Activated naive CD8-positive, alpha-beta T cell treated with anti-CD3 and anti-CD28 coated beads, Interleukin-2, amount 10 ng/mL, durations not matched to agents 7 days and 5 days (primary cell): ENCODE results near the gene EVI5. TPM values are rescaled to one million over a fixed set of nuclear protein-coding genes. Genes with fewer than 3 reads are reported as not detected.

ENCODE experiments used
- ATAC-seq: fragments of 150-1000 bp; cut with Tn5 transposase; one replicate; pipeline ENCODE4 v1.10.0; 2021; ENCODE audit warnings: low read depth, moderate library complexity
- POLR2A ChIA-PET: fragments of 350-600 bp; sonication (Branson Sonifier 250); formaldehyde crosslinking; loops from one replicate; lab custom pipeline; 2021; ENCODE audit warnings: antibody characterized with exemption; lab: Charles Lee
- DNase-seq: peaks from one replicate; pipeline ENCODE4 v3.0.0; 2021
- H3K27ac Mint-ChIP-seq: one replicate; pipeline ENCODE4 v1.8.0; 2022; ENCODE audit warnings: mild to moderate bottlenecking, mixed read lengths
- H3K27me3 Mint-ChIP-seq: one replicate; pipeline ENCODE4 v1.8.0; 2022; ENCODE audit warnings: mild to moderate bottlenecking, moderate library complexity, mixed read lengths
- H3K36me3 Mint-ChIP-seq: one replicate; pipeline ENCODE4 v1.8.0; 2021; ENCODE audit warnings: mild to moderate bottlenecking, mixed read lengths
- H3K4me1 Mint-ChIP-seq: one replicate; pipeline ENCODE4 v1.8.0; 2021; ENCODE audit warnings: mixed read lengths
- H3K4me3 Mint-ChIP-seq: one replicate; pipeline ENCODE4 v1.8.0; 2022; ENCODE audit warnings: mild to moderate bottlenecking, moderate library complexity, mixed read lengths
- H3K9me3 Mint-ChIP-seq: one replicate; pipeline ENCODE4 v1.8.0; 2021; ENCODE audit warnings: mixed read lengths
- total RNA-seq, 2 experiments: library from RNA; stranded (reverse); gene quantifications; one replicate each; pipeline ENCODE4 v1.2.3, GENCODE V29; 2021

EVI5 gene
- total RNA-seq, 2 experiments from 2014 or later: 0.23 to 1.2 TPM

DNA sequence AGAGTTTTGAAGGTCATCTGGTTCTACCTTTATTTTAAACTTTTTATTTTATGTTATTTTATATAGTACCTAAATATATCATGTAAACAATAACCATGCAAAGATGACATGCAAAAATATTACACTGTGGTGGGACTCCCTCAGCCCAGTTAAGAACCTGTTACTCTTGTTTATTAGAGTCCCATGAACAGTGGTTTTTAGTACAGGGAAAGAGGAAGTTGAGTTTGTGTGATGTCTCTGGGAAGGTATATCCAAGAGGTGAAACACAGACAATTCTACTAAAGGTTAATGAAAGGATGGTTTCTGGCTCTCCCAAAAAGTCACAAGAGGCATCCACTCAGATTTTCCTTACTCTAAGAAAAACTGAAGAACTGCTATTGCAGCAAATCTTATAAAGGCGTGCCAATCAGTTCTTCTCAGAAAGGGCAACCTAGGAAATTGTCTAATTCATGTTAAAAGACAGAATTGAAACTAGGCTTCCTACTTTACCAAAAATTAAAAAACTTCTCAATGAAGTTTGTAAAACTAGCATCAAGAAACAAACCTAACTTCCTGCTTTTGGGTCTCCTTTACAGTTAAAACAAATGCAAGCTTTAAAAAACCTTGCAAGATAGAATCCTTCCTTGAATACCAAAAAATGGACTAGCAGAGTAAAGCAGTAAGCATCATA lies 318.1 kb downstream of the EVI5 start:
- POLR2A ChIA-PET: interaction anchor here (0.8 to 3.3 kb wide), 4 partner anchors 16 to 149 kb away, joined by 3 to 20 read pairs (median 5); partner anchors contain the start of gene GFI1
- no peak for DNase-seq
- Mint-ChIP-seq H3K4me3 (no peak overlapping the region), H3K9me3 (no peaks in the 10 kb centered on the region), H3K27me3 (no peaks in the 10 kb centered on the region), H3K36me3 (peaks cover 29% of the 10 kb centered on the region), H3K4me1 (peaks cover 47% of the 10 kb centered on the region), H3K27ac (peak overlapping the region; percentile 72)
- ATAC-seq: no peak

DNA sequence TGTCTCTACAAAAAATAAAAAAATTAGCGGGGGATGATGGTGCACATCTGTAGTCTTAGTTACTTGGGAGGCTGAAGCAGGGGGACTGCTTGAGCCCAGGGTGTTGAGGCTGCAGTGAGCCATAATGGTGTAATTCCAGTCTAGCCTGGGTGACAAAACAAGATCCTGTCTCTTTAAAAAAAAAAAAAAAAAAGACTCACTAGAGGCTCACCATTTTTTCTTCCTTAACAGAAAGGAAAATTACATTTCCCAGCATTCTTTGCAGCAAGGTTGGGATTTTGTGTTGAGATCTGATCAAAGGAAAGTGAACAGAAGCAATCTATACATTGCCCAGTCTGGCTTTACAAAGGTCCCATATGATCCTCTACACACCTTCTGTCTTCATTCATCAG lies 319.7 kb downstream of the EVI5 start:
- DNase-seq (no peak), ATAC-seq (peak; percentile 14)
- H3K9me3 Mint-ChIP-seq: no peaks in the 10 kb centered on the region
- H3K36me3 Mint-ChIP-seq: peaks cover 24% of the 10 kb centered on the region
- H3K4me3 Mint-ChIP-seq: no peak overlapping the region
- H3K27ac Mint-ChIP-seq: peak overlapping the region; percentile 78
- POLR2A ChIA-PET: interaction anchor here (0.7 to 3.3 kb wide), 8 partner anchors 9 to 345 kb away, joined by 3 to 20 read pairs (median 4); no protein-coding TSS in a partner anchor
- peaks cover 55% of the 10 kb centered on the region for H3K4me1 Mint-ChIP-seq
- no peaks in the 10 kb centered on the region for H3K27me3 Mint-ChIP-seq

DNA sequence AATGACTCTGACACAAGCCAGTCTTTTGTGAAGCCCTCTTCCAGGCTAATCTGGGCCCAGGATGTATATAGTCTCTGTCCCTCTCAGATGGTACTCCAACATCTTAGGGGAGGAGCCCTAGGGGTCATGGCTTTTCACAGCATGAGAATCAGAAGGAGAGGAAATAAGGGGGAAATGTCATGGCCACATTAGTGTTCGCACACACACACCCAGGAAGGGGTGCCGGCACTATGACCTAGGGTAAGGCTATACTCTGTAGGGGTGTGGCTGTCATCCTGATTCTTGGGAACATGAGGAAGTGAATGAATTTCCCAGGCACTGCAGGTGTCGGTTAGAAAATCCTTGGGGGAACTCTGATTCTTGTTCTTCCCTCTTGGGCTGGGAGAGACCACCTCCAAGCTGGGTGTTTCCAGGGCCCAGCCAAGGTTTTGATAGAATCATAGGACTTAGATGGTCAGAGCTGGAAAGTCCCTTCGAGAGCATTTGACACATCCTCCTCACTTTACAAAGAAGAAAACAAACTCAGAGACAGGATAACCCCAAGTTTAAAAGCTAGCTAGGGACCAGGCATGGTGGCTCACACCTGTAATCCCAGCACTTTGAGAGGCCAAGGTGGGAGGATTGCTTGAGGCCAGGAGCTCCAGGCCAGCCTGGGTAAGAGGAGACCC lies 320.2 kb downstream of the EVI5 start:
- H3K36me3 Mint-ChIP-seq: peaks cover 21% of the 10 kb centered on the region
- POLR2A ChIA-PET: interaction anchor here (0.7 to 3.3 kb wide), 7 partner anchors 9 to 345 kb away, joined by 3 to 20 read pairs (median 5); no protein-coding TSS in a partner anchor

DNA sequence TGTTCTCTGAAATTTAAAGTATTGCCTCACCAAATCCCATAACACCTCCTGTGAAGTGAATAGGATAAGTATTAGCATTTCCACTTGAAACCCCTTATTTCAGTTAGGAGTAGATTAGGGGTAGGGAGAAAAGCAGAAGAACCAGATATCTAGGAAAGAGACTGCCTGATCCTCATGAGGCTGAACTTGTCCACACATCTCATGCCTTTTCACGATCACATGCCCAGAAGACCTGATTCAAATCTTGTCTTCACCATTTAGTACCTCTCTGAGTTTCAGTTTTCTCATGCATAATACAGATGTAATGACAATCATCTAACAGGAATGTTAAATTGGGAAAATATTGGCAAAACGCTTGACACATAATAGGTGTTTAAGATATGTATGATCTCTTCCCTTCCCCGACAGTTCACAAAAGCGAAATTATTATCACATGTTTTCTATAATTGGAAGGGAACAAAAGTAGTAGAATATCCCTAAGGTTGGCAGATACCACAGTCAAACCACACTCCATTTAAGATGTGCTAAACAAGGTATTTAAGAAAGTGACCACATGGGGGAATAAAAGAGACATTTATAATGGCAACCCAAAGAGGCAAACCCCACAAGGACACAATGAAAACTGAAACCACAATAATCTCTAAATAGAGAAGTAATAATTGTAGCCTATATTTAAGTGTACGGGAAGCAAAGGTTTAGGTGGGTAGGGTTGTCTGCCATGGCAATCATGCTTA lies 323.4 kb downstream of the EVI5 start:
- H3K4me1 Mint-ChIP-seq: peaks cover 55% of the 10 kb centered on the region

More for the DNA sequence above, 320.2 kb downstream of the EVI5 start:
- Mint-ChIP-seq H3K4me3 (peak overlapping the region; percentile 9), H3K27me3 (no peaks in the 10 kb centered on the region), H3K9me3 (no peaks in the 10 kb centered on the region), H3K27ac (peak overlapping the region; percentile 78), H3K4me1 (peaks cover 56% of the 10 kb centered on the region)
- ATAC-seq: peak; percentile 57
- no peak for DNase-seq

DNA sequence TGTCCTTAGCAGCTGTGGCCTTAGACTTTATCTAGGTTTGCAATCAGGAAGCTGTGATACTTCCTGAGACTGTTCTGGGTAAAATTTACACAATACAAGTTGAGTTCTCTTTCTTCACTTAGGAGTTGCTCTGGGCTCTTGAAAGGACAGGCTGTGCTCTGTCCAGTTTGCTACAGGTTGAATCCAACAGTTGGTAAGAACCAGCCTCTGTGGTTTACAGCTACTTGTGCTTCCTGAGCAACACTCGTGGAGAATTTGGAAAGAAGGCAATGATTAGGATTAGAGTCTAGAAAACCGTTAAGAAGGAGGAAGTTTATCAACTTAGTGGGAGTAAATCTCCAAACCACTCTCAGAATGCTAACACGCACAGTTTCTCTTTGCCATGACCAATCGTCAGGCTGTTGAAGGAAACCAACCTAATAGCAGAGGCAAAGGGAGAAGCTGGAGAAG lies 325.0 kb downstream of the EVI5 start:
- DNase-seq (no peak), ATAC-seq (peak; percentile 30)
- Mint-ChIP-seq H3K9me3 (no peaks in the 10 kb centered on the region), H3K4me3 (peak overlapping the region; percentile 84), H3K27me3 (no peaks in the 10 kb centered on the region), H3K36me3 (peaks cover 5% of the 10 kb centered on the region), H3K27ac (peak overlapping the region; percentile 92), H3K4me1 (peaks cover 45% of the 10 kb centered on the region)
- POLR2A ChIA-PET: interaction anchor here (1.1 to 2.2 kb wide), 4 partner anchors 13 to 144 kb away, joined by 4 to 11 read pairs (median 7); no protein-coding TSS in a partner anchor

More for the DNA sequence above, 323.4 kb downstream of the EVI5 start:
- Mint-ChIP-seq H3K4me3 (peak overlapping the region; percentile 20), H3K27me3 (no peaks in the 10 kb centered on the region), H3K36me3 (peaks cover 13% of the 10 kb centered on the region), H3K27ac (peak overlapping the region; percentile 18), H3K9me3 (no peaks in the 10 kb centered on the region)
- ATAC-seq (no peak), DNase-seq (no peak)
- POLR2A ChIA-PET: interaction anchor here (2.1 to 2.2 kb wide), 2 partner anchors 22 to 23 kb away, joined by 8 to 11 read pairs; no protein-coding TSS in a partner anchor

Other genes with a start within 250 kb of the EVI5 start
- 100 to 1,000 TPM; 809 to 885 TPM for gene RPL5, start 46.9 kb upstream of the EVI5 start, total RNA-seq
- 10 to 100 TPM; 11.6 TPM for gene DIPK1A, start 176.4 kb upstream of the EVI5 start, total RNA-seq